ENCODE data around the gene PTAFR.

The PTAFR gene, protein sequence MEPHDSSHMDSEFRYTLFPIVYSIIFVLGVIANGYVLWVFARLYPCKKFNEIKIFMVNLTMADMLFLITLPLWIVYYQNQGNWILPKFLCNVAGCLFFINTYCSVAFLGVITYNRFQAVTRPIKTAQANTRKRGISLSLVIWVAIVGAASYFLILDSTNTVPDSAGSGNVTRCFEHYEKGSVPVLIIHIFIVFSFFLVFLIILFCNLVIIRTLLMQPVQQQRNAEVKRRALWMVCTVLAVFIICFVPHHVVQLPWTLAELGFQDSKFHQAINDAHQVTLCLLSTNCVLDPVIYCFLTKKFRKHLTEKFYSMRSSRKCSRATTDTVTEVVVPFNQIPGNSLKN

DNA sequence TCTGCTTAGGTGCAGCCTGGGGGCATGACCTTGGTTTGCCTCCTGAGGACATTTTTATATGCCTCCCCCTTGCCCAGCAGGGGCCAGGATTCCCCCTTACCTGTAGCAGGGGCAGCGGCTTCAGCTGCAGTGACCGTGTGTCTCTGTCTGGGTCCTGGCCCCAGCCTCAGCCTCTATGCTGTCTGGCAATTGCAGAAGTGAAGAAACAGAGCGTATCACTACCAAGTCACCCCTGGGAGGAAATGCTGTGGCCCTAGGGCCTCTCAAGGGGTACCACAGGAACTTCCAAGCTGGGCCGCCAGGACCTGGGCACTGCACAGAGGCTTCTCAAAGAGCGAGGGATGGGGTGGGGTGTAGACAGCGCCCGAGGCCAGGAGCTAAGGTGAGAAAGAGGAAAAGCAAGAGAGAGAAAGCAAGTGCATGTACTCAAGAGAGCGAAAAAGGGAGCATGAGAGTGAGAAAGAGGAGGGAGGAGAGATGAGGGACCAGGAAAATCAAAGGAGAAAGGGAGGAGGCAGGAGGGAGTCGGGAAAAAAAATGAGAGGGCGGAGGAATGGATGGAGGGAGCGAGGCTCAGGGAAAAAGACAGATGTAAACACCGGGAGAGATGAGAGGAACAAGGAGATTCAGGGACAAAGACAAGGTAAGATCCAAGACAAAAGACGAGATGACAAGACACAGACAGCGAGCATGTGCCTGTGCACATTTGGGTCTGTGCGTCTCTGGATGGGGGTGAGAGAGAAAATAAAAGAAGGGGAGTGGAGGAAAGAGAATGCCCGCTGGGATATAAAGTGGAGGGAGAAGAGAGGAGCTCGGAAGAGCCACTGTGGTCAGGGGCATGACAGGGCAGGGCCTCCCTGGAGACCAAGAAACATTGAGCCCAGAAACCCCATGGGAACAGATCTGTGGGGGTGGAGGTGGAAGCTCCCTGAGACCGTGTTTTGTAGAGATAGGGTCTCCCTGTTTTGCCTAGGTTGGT lies at the start of gene PTAFR:
Gene PTAFR (minus strand): TSS at position 199 of the 979 bp plus-strand sequence. CDS start 25,669 bp downstream, outside the sequence.
- DNase-seq: no peak

DNA sequence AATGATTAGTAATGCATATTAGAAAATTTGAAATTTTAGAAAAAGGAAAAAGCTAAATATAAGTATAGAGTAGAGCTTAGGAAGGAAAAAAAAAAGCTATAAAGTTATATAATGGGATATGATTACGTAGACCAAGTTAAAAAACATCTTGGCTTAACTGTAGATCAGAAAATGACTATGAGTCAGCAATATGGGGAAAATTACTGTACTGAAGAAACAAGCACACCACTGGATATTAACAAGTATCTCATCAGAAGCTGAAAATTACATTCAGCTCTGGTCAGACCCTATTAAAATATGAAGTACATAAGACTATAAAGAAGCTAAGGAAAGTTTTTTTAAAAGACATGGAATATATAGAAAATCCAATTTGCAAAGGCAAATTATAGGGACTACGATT lies 36.8 kb upstream of the PTAFR start:
- no peak for DNase-seq

DNA sequence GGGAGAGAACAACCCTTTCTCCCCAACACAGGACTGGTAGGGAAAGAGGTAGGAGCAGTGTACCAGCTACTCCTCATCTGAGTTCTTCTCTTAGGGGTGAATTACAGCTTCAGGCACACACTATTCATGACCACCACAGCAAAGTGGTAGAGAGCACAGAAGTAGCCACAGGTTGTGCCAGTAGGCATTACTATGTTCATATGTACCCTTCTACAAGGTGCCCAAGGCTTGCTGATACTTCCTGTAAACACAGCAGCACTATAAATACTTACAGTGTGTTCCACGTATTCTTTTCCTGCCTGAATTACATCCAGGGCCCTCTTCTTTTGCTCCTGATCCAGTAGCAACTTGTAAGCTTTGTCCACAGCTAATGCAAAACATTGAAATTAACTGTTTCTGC lies 33.2 kb upstream of the PTAFR start:
- no peak for DNase-seq

DNA sequence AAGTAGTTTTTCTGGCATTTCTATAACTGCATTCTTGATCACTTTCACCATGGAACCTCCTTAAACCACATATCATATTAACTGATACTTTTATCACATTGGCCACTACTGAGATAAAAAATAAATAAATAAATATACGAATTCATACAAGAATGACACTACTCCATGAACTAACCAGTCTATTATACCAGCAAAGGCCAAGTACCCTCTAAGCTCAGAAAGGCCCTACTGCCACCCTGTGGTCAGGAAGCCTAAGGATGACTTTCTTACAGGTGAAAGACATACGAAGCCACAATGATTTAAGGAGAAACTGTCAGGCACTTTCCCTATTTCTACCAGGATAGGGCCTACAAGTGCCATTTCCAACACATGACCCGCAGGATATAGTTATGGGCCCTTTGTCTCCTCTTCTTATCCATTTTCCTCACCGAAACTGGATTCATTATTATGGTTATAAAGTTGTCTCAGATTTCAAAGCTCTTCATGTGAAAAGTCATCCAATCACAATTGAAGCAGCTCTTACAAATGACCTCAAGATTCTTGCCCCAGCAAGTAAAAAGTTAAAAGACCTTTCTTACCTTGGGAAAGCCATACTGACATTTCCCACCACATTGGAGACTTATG lies 32.4 kb upstream of the PTAFR start:
- DNase-seq: peak in 1 of 2 experiments; percentile 45

DNA sequence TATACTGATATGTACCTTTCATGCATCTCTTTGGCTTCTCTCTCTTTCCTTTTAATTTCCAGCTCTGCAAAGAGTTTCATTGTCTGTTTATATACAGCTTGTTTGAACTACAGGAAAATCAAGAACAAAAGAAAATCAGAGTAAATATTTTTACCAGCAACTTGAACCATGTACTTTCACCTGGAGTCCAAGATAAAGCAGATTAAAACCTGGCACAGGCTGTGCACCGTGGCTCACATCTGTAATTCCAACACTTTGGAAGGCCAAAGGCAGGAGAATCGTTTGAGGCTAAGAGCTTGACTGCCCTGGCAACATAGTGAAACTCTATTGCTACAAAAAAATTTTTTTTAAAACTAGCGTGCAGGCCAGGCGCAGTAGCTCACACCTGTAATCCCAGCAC lies 28.8 kb upstream of the PTAFR start:
- no peak for DNase-seq

DNA sequence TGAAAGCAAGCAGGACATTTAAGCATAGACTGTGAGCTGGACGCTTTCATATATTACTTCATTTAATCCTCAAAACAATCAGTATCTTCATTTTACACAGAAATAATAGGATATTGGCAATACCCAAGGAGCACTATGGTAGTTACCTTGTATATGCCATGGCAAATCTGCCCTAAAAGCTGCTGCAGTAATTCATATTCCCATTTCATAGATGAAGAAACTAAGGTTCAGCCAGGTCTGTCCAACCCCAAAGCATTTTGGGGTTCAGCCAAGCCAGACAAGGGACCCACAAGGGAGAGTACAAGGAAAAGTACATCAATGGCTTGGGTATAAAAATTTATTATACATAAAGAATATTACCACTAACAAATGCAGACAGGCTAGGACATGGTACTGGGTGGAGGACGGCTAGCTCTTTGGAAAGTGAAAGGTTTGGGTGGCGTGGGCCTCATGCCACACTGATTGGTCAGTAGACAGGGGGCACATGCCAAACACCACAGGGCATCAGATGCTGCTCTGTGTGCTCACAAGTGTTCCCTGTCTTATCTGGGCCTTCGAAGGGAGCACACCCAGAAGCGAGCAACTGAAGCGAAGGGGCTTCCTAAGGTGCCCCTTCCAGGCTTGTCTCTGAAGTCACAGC lies 23.9 kb upstream of the PTAFR start:
- DNase-seq: no peak

DNA sequence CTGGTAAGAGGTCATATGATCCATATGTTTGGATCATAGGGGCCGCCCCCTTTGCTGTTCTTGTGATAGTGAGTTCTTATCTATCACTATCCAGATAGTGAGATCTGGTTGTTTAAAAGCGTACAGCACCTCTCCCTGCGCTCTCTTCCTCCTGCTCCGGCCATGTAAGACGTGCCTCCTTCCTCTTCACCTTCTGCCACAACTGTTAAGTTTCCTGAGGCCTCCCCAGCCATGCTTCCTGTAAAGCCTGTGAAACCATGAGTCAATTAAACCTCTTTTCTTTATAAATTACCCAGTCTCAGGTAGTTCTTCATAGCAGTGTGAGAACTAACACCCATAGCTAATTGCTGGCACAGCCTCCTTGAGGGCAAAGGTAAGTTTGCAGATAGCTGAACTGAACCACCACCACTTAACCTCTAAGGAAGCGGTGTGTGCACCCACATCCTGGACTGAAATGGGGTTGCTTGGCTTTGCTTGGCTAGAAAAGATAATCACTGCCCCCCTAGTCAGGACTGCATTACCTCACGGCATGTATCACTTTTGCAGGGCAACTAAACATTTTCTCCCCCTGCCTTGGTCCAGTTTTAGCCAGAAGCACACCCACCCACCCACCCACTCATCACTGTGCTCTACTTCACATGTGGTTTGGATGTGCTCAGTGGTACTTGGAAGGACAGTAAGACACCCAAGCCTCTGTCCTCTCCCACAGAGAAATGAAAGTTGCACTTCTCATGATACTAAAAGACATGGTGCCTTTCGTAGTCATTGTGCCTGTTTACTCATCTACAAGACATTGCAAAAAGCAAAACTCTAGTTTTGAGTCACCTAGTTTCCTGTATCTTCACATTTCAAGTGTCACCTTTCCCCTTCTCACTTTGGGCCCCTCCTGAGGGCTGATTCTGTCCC lies 23.1 kb upstream of the PTAFR start:
- DNase-seq: no peak

DNA sequence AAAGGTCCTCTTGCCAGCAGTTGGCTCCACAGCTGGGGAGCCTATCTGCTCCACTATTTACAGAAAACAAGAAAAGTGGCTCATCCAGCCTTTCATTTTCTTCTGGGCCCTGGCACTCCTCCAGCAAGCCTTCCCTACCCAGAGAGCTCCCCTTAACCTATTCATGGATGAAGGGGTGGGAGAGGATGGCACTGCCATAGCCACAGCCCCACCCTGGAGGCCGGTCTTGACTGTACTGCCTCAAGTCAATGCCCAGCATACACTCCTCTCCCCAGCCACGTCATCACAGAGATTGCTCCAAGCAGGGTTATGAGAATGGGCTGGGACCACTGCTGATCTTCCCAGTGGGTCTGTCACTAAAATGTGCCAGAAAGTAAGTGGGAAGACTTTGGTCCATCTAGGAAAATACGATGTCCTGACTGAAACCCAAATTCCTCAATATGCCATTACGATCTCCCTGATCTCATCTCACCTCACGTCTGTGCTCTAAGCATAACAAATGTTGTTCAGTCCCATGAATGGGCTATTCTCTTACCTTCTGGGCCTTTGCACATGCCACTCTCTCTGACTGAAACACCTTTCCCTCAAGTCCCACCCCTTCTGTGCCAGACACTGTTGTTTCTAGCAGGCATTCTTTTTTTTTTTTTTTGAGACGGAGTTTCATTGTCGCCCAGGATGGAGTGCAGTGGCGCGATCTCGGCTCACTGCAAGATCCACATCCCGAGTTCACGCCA lies 21.4 kb upstream of the PTAFR start:
- no peak for DNase-seq

DNA sequence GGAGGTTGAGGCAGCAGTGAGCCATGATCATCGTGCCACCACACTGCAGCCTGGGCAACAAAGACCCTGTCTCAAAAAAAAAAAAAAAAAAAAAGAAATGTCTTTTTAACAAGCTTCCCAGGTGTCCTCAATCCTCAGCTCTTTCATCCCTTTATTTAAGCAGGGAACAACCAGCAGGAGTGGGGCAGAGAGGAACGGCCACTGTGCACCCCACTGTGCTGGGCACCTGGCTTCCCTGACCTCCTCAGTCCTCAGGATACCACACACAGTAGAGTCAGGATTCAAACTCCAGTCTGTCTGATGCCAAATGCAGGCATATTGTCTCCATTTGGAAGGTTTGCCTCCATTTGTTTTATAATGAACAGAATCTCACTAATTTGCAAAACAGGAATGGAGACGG lies 19.8 kb upstream of the PTAFR start:
- no peak for DNase-seq

DNA sequence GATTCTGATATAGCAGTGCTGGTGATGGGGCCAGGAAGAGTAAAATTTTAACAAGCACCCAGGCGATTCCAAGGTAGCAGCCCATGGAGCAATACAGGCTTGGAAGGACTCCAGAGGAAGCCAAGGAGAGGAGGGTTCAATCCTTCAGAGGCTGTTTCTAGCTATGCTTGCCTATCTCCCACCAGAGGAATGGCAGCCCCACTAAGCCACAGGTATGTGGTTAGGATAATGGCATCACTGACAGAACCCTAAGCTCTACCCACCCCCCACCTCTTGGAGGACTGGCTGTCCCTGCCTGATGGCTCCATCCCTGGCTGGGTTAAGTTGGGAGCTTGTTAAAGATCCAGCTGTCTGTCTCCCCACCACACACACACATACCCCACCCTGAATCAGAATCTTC lies 19.3 kb upstream of the PTAFR start:
- no peak for DNase-seq

DNA sequence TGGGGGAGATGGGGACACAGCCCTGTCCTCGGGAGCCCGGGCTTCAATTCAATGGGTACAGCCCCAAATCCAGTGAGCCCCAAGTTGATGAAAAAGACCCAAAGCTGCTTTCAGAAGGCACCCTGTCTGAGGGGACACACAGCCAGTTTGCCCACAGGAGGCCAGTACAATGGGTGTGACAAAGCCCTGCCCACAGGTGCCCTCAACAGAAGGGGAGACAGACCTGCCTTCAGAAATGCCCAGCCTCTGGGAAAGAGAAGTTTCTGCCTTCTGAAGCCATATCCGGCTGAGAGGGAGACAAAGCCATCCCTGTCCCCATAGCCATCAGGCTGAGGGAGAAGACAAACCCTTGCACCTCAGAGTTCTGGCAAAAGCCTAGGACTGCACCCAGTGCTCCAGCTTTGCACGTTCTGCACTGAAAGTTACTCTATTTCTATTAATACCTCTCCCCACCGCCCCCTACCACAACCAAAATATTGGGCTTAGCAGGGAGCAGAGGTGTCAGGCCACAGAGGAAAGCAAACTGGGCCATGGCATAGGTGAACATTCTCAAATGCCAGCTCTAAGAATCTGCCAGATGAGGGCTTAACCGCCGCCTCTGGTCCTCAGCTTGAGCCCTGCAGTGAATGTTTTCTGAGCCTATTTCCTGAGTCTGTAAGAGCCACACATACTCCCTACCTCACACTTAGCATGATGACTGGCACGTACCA lies 18.0 kb upstream of the PTAFR start:
- DNase-seq: no peak

DNA sequence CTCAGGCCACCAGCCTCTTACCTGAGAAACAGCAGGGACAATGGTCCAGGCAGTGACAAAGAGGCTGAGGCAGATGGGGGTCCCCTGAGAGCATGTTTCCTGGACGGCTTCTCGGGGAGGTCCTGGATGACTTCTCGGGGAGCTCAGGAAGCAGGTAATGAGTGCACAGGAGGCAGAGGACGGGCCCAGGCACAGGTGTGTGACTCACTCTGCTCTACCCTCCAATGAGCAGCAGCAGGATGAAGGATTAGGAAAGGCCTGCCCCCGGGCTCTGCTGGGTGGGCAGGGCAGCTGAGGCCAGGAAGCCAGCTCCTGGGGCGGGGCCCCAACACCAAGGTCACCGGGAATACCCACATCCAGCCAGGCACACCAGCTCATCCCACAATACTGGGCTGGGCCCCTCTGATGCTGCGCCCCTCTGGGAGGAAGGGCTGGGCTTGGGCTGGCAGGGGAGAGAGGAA lies 17.2 kb upstream of the PTAFR start:
- no peak for DNase-seq

DNA sequence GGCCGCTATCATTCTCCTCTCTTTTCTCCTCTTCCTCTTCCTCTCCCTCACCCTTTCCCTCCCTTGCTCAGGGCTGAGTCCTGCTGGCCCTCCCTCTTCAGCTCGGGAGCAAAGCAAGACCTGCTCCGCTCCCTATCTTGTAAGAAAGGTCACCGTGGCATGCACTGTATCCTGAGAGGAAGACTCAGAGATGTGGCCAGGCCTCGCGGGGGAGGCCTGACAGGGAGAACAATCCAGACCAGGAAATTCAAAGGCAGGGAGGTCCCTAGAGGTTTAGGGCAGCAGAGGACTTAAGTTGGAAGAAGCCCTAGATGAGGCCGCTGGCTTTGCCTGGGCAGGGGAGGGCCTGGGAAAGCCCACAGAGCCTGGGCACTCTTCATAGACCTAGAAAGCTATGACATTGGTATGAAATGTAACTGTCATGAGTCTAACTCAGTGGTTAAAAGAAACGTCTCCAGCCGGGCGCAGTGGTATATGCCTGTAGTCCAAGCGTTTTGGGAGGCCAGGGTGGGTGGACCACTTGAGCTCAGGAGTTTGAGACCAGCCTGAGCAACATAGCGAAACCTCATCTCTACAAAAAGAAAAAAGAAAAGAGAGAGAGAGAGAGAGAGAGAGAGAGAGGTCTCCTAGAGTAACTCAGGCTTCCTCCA lies 14.6 kb upstream of the PTAFR start:
- DNase-seq: no peak

DNA sequence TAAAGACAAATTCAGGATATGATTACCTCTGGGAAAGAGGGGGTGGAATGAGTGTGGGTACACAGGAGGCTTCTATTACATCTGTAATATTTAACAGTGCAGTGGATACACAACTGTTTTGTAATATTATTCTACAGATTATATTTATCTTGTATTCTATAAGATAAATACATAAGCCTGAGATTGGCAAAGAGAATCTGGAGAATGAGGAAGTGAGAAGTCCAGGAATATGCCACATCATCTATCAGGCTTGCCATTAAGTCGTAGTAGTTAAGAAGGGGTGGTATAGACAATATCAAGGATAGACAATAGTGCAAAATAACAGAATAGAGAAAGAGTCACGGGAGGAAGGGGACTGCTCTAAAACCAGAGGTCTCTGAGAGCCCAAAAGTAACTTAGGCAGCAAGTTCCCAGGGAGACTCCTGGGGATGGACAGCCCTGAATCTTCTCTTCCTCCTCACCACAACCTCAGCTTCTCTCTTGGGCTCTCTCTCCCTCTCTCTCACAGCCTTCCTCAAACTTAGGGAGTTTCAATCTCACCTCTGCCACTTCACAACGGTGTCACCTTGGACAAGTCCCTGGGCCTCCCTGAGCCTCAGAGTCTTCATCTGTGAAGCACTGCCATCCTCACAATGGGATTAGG lies 14.0 kb upstream of the PTAFR start:
- no peak for DNase-seq

DNA sequence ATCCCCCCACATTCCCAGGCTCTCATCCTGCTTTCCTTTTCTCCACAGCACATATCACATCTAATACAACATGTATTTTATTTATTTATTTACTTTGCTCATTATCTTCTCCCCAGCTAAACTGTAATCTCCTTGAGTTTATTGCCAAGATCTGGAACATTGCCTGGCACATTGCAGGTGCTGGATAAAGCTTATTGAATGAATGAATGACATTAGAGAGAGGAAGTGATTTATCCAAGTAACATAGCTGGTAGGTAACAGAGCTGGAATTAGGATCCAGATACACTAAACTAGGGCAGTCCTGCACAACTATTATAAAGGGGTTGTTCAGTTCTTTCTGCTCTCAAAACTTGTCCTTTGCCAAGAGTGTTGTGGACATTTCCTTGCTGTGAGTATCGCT lies 8.6 kb upstream of the PTAFR start:
- DNase-seq: no peak

DNA sequence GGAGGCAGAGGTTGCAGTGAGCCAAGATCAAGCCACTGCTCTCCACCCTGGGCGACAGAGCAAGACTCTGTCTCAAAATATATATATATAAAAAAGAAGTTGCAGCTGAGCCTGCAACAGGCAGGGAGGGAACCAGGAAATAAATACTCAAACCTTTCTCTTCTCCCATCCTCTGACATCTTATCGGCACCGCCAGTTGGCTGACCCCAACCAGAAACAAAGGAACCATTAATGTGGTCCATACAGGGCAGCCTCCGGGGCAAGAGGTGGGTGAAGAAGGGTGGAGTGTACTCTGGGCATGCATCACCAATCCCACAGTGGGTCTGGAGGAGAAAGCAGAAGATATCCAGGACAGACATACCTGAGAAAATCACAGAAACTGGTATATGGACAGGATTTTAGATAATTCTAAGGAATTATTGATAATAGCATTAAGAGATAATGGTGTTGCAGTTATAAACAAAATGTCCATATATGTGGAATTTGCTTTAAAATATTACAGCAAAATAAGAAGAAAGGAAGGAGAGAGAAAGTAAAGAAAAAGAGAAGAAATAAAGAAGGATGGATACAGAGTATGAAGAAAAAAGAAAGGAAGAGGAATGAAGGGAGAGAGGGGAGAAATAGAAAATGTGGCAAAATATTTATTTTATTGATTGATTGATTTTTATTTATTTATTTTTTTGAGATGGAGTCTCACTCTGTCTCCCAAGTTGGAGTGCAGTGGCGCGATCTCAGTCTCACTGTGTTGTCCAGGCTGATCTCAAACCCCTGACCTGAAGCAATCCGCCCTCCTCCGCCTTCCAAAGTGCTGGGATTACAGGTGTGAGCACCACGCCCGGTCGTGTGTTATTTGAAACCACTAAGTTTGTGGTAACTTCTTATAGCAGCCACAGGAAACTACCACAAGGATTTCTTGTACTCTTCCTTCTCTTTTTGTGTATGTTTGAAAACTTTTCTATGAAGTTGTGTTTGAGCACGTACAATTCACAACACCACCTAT lies 4.1 kb upstream of the PTAFR start:
- no peak for DNase-seq

DNA sequence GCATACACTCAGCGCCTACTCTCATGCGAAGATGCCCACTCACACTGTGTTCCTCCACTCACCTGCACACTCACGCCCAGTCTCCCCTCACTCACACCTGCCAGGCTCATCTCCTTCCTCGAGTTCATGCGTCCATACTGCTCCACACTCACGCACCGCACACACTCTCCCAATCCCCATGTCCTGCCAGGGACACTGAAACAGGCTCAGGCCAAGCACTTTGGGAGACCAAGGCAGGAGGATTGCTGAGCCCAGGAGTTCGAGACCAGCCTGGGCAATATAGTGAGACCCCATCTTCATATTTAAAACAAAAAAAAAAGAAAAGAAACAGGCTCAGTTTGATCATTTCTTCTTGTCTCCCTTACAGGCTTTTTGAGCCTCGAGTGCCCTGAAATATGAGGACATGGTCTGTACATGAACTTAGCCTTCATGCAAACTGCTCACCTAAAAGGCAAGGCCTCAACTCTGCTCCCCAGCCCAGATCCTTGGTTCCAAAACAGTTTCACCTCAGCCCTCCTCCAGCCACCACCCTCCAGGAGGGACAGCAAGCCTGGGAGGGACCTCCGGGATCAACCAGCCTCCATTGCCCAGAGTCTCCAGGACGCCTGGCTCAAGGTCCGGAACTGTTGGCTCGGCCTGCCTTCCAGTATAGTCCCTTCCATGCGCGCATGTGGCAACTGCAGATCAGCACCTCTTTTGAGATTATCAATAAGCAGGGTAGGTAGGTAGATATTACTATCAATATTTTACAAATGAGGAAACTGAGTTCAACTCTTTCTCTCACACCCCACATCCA lies 2.4 kb upstream of the PTAFR start:
- DNase-seq: no peak

Data from SW 1271 (cell line).